LNCaP clone FGC (cell line): ENCODE measurements around the gene MYO1E.

Experiments used
- DNase-seq: peaks from one replicate; pipeline ENCODE4 v3.0.0-alpha.2; 2011; ENCODE audit warnings: low read depth
- H3K4me3 ChIP-seq: 2 replicates; pipeline ENCODE4 v1.5.1; 2011; ENCODE audit warnings: mild to moderate bottlenecking, low read depth, low read length, control low read depth
- CTCF ChIP-seq: IDR thresholded peaks from 2 replicates; pipeline ENCODE4 v1.5.1; 2012; ENCODE audit warnings: mild to moderate bottlenecking; ENCODE audit not compliant: control insufficient read depth, insufficient read depth; ENCODE audit errors: extremely low read depth

MYO1E gene

GRCh38 chr15:59303136-59303535 lies 69.5 kb downstream of the MYO1E start:
- no peak for TF ChIP-seq CTCF
- H3K4me3 ChIP-seq, result no peak overlapping the region
- DNase-seq, result no peak

GRCh38 chr15:59301527-59301926 lies 71.1 kb downstream of the MYO1E start:
- no peak for DNase-seq

GRCh38 chr15:59300618-59301139 lies 72.0 kb downstream of the MYO1E start:
- TF ChIP-seq CTCF, result no peak
- no peak for DNase-seq
- no peak overlapping the region for H3K4me3 ChIP-seq

More at GRCh38 chr15:59301527-59301926, 71.1 kb downstream of the MYO1E start:
- TF ChIP-seq CTCF, result no peak
- H3K4me3 ChIP-seq, result no peak overlapping the region

GRCh38 chr15:59299929-59300617 lies 72.6 kb downstream of the MYO1E start:
- DNase-seq, result no peak
- TF ChIP-seq CTCF, result no peak
- H3K4me3 ChIP-seq, result no peak overlapping the region

GRCh38 chr15:59298854-59299250 lies 73.8 kb downstream of the MYO1E start:
- no peak for DNase-seq
- no peak overlapping the region for H3K4me3 ChIP-seq
- TF ChIP-seq CTCF, result no peak

- no peak for DNase-seq
Observed at GRCh38 chr15:59298225-59298853, 74.3 kb downstream of the MYO1E start.

More at GRCh38 chr15:59298225-59298853, 74.3 kb downstream of the MYO1E start:
- H3K4me3 ChIP-seq, result no peak overlapping the region
- TF ChIP-seq CTCF, result no peak
